ELF-1 (cell line): Measurements from ENCODE around the gene MUC20.
"Not testable (repeated sequence)": the region's sequence is repeated elsewhere in the genome, so short reads cannot be mapped to it uniquely, and the experiment has no call there.

Source experiments
- DNase-seq: peaks from one replicate; pipeline ENCODE4 v3.0.0-alpha.2; 2016; ENCODE audit warnings: low read depth, low spot score

The MUC20 gene

DNA sequence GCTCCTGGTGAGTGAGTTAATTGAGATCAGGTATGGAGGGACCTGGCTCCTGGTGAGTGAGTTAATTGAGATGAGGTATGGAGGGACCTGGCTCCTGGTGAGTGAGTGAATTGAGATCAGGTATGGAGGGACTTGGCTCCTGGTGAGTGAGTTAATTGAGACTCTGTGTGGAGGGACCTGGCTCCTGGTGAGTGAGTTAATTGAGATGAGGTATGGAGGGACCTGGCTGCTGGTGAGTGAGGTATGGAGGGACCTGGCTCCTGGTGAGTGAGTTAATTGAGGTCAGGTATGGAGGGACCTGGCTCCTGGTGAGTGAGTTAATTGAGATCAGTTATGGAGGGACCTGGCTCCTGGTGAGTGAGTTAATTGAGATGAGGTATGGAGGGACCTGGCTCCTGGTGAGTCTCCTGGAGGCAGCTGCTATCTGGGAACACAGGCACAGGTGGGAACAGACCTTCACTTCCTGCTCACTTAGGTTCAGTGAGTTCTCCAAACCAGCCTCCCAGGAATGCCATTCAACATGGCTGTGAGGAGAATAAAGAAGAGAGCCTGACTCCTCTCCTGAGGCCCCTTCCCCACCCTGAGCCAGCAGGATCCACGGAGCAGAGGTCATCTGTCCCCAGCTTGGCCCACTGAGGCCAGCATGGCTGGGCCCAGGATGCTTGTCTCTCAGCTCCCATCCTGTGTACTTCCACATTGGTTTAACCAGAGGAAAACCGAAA lies 9.5 kb upstream of the MUC20 start:
- DNase-seq, result peak; percentile 34

DNA sequence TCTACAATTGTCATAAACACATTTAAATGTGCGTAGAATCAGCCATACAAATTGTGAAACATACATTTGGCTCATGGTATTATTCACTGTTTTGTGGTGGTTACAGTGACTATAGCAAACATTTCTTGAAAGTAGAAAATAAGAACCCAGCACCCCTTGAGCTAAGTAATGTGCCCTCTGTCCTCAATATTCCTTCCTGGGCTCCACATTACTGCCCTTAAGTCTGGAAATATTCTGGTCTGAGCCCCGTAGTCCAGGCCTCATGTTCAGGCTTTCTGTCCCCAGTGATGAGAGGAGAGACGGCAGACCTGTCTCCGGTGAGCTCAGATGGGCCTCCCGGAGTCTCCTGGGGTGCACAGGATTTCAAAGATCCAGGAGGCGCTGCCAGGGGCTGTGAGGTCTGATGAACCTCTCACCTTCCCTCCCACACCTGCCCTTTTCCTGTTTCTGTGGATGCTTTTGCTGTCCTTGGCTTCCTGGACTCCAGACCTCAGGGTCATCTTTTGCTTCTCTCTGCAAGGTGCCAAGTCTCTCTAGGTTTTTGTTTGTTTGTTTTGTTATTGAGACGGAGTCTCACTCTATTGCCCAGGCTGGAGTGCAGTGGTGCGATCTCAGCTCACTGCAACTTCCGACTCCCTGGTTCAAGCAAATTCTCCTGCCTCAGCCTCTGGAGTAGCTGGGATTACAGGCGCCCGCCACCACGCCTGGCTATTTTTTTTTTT lies 8.8 kb upstream of the MUC20 start:
- no peak for DNase-seq

DNA sequence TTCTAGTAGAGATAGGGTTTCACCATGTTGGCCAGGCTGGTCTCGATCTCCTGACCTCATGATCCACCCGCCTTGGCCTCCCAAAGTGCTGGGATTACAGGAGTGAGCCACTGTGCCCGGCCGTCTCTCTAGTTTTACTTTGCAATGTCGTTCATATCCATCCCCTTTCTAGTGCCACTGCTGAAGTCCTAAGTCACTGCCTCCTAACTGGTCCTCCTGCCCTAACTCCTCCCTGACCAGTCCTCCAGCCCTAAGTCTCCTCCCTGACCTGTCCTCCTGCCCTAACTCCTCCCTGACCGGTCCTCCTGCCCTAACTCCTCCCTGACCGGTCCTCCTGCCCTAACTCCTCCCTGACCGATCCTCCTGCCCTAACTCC lies 8.3 kb upstream of the MUC20 start:
- DNase-seq, result not testable (repeated sequence)

DNA sequence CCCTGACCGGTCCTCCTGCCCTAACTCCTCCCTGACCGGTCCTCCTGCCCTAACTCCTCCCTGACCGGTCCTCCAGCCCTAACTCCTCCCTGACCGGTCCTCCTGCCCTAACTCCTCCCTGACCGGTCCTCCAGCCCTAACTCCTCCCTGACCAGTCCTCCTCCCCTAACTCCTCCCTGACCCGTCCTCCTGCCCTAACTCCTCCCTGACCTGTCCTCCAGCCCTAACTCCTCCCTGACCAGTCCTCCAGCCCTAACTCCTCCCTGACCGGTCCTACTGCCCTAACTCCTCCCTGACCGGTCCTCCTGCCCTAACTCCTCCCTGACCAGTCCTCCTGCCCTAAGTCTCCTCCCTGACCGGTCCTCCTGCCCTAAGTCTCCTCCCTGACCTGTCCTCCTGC lies 7.6 kb upstream of the MUC20 start:
- not testable (repeated sequence) for DNase-seq

DNA sequence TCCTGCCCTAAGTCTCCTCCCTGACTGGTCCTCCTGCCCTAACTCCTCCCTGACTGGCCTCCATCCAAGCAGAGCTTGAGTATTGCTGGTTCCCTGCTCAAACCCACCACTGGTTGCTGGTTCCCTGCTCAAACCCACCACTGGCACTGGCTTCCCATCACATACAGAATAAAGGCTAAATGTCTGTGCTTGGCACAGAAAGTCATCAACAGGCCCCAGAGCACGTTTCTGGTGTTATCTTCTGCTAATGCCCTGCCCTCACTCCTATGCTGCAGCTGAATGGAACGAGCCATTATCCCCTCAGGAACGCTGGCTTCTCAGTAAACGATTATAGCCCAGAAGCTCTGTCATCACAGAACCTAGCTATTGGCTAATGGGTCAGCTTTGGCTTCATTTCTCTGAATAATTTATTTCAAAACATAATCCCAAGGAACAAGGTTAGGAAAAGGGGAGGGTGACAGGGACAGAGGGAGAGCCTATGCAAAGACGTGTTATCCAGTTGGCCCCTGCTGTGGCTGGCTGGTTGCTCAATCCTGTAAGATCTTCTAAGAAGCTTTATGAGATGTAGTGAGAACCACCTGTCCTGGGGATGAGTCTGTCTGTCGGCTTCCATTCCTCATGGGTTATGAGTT lies 6.3 kb upstream of the MUC20 start:
- no peak for DNase-seq

DNA sequence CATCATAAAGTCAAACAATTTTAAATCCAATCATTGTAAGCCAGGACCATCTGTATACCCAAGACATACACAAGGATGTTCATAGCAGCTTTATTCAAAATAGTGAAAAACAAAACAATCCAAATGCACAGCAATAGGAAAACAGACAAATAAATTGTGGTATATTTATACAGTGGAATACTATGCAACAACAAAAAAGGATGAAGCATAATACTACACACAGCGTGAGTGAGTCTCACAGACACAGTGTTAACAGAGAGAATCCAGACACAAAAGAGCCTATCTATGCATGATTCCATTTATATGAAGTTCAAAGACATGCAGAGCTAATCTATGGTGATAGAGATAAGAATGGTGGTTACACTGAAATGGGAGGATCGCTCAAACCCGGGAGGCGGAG lies 5.6 kb upstream of the MUC20 start:
- no peak for DNase-seq

DNA sequence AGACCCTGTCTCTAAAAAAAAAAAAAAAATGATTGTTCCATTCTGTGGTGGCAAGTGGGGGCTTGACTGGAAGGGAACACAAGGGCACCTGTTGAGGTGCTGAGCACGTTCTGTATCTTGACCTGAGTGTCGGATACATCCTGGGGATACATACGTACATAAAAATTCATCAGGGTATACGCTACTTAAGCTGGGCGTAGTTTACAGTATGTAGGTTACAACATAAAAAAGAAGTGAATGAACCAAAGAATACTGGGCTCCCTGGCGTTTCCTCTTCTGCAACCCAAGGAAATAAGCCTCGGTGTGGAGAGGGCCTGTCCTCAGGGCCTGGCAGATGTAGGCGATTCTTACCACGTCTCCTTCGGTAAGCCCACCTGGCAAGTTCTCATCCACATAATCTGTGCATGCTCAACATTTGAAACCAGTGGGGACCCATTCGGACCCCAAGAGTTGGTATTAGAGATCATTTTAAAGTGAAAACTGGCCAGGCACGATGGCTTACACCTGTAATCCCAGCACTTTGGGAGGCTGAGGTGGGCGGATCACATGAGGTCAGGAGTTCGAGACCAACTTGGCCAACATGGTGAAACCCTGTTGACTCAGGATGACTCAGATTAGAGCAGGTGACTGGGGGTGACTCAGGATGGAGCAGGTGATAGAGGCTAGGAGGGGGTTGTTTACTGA lies 5.1 kb upstream of the MUC20 start:
- DNase-seq, result no peak

DNA sequence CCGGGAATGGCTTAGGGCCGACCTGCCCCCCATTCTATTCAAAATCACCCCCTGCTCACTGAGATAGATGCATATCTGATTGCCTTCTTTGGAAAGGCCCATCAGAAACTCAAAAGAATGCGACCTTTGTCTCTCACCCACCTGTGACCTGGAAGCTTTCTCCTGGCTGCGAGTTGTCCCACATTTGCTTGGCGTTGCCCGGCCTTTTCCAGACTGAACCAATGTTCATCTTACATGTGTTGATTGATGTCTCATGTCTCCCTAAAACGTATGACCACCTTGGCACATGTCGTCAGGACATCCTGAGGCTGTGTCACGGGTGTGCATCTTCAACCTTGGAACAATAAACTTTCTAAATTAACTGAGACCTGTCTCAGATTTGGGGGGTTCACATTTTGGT lies 3.4 kb upstream of the MUC20 start:
- no peak for DNase-seq

DNA sequence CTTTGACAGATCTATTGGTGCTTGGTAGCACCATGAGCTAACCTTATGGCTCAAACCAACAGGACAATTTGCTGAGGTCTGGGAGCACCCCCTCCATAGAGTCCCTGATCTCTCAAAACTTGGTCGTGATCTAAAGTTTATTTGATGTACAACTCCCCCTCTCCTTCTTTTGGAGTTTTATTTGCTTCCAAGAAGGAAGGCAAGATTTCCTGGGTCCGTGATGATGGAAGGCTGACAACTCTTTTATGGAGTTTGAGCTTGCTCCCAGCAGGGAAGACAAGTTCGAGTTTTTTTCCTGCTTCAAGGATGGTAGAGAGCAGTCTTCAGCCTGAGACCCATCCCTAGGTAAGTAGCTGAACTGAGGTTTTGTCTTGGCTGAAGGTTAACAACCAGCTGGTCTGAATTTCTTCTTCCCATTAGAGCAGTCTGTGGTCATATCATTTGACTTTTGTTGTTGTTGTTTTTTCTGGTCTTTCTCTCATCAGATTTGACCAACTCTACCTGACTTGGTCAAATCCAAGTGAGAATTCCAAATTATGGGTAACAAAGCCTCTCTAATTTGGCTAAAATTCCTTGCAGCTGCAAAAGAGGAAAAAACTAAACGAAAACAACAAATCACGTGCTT lies 2.8 kb upstream of the MUC20 start:
- DNase-seq, result no peak

DNA sequence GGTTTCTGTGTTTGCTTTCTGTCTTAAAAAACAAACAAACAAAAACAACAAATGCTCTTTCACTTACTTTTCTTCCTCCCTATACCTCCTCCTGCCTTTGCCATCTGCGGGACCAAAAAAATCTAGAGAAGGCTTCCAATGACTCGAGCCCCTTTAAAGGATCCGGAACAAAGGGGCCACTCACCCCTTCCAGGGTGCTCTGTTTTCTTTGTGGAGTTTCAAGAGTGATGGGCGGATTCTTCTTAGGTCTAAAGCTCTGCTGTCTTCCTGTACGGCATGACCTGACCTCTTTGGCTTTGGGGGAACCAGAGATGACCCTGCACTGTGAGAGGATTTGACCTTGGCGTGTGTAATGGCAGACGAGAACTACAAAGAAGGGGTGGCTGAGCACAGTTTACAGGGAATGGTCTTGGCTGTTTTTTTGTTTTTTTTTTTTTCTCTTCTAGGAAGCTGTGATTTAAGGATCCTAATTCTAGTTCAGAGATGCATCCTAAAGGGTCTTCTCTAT lies 2.2 kb upstream of the MUC20 start:
- DNase-seq, result no peak

DNA sequence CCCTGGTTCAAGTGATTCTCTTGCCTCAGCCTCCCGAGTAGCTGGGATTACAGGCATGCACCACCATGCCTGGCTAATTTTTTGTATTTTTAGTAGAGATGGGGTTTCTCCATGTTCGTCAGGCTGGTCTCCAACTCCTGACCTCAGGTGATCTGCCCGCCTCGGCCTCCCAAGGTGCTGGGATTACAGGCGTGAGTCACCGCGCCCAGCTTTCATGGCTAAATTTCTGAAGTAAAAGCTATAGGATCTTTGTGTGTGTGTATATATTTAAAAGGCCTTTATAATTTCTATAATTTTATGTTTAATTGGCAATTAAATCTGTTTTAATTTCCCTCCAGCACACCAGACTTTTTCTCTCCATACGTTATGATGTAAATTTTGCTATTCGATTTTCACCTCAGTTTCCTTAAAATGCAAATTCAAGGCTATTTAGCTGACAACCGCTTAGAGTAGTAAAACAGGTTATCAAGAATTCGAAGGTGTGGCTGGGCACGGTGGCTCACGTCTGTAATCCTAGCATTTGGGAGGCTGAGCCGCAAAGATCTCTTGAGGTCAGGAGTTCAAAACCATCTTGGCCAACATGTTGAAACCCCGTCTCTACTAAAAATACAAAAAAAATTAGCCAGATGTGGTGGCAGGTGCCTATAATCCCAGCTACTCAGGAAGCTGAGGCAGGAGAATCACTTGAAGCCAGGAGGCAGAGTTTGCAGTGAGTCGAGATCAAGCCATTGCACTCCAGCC lies 1.1 kb upstream of the MUC20 start:
- DNase-seq, result peak; percentile 56

DNA sequence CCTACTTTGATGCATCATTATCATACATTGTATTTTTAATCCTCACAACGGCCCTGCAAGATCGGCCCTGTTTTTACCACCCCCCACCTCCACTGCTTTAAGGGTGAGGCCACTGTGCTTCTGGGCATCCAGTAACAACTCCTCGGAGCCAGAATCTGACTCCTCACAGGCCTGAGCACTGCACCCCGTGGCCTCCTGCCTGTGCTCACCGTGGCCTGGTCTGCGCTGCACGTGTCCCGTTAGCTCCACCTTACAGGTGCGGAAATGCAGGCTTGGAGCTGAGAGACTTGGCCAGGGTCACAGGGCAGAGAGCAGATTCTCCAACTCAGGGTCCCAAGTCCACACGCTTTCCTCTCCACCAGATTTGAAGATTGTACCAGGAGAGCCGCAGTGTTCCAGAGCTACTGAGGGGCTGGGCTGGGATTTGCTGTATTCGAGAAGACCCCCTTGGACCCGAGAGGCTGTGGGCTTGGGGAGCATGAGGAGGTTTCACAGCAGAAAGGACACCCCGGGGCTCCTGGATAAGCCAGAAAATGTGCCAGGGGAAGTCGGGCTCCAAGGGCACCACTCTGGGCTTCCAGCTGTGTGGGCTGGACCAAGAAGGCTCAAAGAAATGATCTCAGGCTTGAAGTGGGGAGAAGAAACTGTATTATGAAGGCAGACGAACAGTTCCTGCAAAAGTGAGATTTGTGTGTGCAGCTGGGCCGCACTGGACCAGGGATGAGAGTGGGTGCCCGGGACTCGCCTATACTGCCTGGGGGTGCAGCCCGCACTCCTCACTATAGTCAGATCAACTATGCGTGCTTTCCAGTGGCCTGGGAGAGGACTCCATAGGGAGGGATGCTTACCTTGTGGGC lies 1.6 kb downstream of the MUC20 start:
- not testable (repeated sequence) for DNase-seq

DNA sequence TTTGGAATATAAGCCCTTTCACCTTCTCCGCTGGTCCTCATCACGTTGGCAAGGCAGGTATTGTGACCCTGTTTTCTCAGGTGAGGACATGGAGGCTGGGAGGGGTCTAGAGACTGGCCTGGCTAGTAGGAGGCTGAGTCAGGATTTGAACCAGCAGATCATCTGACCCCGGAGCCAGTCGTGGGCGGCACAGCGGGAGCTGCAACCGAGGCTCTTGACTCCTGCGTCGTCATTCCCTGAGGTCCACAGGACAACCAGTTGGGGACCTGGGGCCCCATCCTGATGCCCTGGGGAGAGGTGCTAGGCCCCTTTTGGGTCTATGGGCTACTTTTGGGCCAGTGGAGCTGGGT lies 2.2 kb downstream of the MUC20 start:
- not testable (repeated sequence) for DNase-seq

DNA sequence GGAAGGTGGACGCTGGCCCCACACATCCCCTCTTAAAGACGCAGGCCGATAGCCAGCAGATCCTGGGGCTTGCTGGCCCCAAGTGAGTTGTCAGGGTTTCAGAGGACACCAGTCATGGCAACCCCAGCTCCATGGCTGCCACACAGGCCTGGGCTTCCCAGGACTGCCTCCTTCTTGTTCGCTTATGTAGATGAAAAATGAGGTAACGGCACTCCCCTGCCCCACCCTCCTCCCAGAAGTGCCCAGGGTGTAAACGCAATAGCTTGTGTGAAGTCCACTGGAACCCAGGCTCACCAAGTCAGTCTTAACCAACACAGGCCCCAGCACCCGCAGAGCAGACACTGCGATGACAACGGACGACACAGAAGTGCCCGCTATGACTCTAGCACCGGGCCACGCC lies 3.6 kb downstream of the MUC20 start:
- not testable (repeated sequence) for DNase-seq

DNA sequence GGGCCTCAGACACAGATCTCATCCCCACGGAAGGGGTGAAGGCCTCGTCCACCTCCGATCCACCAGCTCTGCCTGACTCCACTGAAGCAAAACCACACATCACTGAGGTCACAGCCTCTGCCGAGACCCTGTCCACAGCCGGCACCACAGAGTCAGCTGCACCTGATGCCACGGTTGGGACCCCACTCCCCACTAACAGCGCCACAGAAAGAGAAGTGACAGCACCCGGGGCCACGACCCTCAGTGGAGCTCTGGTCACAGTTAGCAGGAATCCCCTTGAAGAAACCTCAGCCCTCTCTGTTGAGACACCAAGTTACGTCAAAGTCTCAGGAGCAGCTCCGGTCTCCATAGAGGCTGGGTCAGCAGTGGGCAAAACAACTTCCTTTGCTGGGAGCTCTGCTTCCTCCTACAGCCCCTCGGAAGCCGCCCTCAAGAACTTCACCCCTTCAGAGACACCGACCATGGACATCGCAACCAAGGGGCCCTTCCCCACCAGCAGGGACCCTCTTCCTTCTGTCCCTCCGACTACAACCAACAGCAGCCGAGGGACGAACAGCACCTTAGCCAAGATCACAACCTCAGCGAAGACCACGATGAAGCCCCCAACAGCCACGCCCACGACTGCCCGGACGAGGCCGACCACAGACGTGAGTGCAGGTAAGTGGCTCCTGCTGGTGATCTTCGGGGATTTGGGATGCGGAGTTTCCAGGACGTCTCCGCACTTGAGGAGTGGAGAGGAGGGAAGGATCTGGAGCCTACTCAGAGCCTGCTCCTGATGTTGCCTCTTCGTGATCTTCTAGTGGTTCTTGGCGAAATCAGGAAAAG lies 5.3 kb downstream of the MUC20 start:
- not testable (repeated sequence) for DNase-seq

DNA sequence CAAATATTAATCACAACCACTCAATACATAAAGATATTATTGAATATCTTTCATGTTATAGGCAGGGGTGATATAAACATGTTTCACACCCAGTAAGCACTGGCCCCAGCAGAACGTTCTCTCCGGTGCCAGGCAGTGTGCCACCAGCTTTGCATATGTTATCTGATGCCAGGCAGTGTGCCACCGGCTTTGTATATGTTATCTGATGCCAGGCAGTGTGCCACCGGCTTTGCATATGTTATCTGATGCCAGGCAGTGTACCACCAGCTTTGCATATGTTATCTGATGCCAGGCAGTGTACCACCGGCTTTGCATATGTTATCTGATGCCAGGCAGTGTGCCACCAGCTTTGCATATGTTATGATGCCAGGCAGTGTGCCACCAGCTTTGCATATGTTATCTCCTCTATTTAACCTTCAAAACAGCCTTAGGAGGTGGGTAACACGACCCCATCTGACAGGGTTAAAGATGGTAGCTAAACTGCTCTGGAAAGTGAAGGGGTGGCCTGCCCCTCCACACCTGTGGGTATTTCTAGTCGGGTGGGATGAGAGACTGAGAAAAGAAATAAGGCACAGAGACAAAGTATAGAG lies 6.9 kb downstream of the MUC20 start:
- DNase-seq, result no peak

DNA sequence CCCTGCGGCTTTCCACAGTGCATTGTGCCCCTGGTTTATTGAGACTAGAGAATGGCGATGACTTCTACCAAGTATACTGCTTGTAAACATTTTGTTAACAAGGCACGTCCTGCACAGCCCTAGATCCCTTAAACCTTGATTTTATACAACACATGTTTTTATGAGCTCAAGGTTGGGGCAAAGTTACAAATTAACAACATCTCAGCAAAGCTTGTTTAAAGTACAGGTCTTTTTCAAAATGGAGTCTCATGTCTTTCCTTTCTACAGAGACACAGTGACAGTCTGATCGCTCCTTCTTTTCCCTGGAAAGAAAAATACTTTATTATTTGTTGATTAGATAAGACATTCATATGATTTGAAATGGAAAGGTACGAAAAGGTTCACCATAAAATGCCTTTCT lies 8.0 kb downstream of the MUC20 start:
- not testable (repeated sequence) for DNase-seq

DNA sequence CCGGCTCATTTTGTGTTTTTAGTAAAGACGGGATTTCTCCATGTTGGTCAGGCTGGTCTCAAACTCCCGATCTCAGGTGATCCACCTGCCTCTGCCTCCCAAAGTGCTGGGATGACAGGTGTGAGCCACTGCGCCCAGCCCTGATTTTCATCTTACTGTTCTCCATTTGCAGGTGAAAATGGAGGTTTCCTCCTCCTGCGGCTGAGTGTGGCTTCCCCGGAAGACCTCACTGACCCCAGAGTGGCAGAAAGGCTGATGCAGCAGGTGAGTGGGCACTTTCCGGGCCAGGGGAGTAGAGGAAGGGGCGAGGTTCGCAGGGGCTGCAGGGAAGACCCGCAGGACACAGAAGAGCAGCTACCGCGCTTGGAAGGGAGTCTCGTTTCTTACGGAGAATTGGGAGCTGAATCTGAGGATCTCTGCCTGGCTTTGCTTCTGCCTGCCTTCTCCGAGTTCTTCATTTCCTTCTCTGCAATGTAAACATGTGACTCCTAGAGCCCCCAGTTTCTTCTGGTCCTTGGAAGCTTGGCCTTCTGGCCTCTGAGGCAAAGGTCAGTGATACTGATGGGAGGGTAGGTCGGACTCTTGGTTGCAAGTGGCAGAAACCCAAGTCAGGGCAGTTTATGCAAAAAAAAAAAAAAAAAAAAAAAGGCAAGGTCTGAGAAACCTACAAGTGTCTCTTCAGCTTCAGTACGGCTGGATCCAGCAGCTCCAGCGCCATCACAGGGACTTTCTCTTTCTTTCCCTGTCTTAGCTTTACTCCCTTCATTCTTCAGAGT lies 8.9 kb downstream of the MUC20 start:
- DNase-seq, result no peak
